ENCODE results near the gene PSD4.

The PSD4 gene

DNA sequence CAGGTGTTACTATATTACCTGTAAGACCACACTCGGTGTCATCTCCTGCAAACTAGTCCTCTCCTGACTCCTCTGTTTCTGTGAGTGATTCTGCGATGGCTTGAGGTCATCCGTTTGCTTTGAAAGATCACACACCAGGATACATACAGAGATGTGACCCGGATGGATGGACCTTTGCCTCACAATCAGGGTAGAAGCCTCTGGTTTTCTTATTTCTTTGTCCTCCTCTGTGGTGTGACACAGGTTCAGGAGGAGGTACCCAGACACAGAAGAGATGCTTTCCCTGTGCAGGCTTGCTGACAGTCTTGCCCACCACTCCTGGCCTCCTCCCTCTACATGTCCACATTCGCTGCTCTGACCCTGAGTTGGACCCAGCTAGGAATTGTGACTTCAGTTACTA lies 34.6 kb downstream of the PSD4 start:
- peaks cover 2% of the 10 kb centered on the region for H3K36me3 Mint-ChIP-seq
- peaks cover 20% of the 10 kb centered on the region for H3K4me1 Mint-ChIP-seq
- peak overlapping the region; percentile 16 for H3K27ac Mint-ChIP-seq
- ATAC-seq (ENCODE audit: low read depth) = no peak
- peaks cover 6% of the 10 kb centered on the region for H3K27me3 Mint-ChIP-seq
- DNase-seq (ENCODE audit: low spot score in 2 of 2) = no peak
- H3K9me3 Mint-ChIP-seq = no peaks in the 10 kb centered on the region
- H3K4me3 Mint-ChIP-seq = no peak overlapping the region

GRCh38 chr2:113209011-113209645 lies 35.4 kb downstream of the PSD4 start:
- Mint-ChIP-seq H3K27me3 (peaks cover 6% of the 10 kb centered on the region), H3K27ac (no peak overlapping the region), H3K9me3 (no peaks in the 10 kb centered on the region), H3K4me1 (peaks cover 16% of the 10 kb centered on the region), H3K36me3 (no peaks in the 10 kb centered on the region), H3K4me3 (no peak overlapping the region)
- DNase-seq (ENCODE audit: low spot score in 2 of 2) (no peak), ATAC-seq (ENCODE audit: low read depth) (no peak)

- Mint-ChIP-seq H3K4me1 (peaks cover 11% of the 10 kb centered on the region), H3K36me3 (no peaks in the 10 kb centered on the region), H3K9me3 (no peaks in the 10 kb centered on the region), H3K27ac (peak overlapping the region; percentile 76), H3K27me3 (peaks cover 8% of the 10 kb centered on the region), H3K4me3 (no peak overlapping the region)
- no peak for DNase-seq (ENCODE audit: low spot score in 2 of 2)
- ATAC-seq (ENCODE audit: low read depth) = no peak
Observed at GRCh38 chr2:113209646-113210171, 35.9 kb downstream of the PSD4 start.

GRCh38 chr2:113211226-113212105 lies 37.7 kb downstream of the PSD4 start:
- H3K4me3 Mint-ChIP-seq = no peak overlapping the region
- DNase-seq (ENCODE audit: low spot score in 2 of 2) = no peak
- H3K4me1 Mint-ChIP-seq = peaks cover 4% of the 10 kb centered on the region
- no peaks in the 10 kb centered on the region for H3K36me3 Mint-ChIP-seq
- no peaks in the 10 kb centered on the region for H3K9me3 Mint-ChIP-seq
- H3K27ac Mint-ChIP-seq = no peak overlapping the region
- no peak for ATAC-seq (ENCODE audit: low read depth)
- peaks cover 10% of the 10 kb centered on the region for H3K27me3 Mint-ChIP-seq

DNA sequence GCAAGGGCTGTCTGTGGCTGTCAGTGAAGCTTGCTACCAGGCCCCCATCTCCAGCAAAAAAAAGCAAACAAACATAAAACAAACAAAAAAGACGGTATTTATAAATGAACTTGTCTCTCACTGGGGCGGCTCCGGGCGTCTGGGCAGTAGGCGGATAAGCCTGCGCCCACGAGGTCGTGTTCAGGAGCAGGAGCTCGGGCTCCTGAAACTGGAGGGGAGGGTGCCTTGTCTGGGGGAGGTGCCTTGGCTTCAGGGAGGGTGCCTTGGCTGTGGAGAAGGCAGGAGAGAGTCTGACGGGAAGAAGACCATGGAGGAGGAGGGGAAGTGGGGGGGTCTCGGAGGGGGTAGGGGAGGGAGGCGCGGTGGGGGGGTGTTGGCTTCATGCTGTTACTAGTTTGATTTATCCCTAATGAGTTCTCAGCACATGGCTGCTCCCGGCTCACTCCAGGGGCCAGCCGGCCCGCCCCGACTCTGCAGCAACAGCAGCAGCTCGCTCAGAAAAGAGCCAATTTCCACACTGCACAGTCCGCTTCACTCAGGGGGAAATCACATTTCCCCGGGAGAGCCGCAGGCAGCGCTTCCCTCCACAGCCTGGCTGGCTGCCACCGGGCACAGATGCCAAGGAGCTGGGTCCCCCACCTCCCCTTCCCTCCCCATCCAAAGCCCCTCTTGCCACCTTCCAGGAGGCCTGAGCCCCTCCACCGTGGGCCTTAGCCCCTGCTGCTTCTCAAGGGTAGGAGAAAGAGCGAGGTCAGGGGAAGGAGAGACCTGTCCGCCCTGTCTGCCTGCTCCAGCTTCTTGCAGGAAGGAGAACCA lies 38.7 kb downstream of the PSD4 start:
- no peak overlapping the region for H3K4me3 Mint-ChIP-seq
- no peak for ATAC-seq (ENCODE audit: low read depth)
- peaks cover 8% of the 10 kb centered on the region for H3K4me1 Mint-ChIP-seq
- no peaks in the 10 kb centered on the region for H3K36me3 Mint-ChIP-seq
- no peak for DNase-seq (ENCODE audit: low spot score in 2 of 2)
- peaks cover 11% of the 10 kb centered on the region for H3K27me3 Mint-ChIP-seq
- peak overlapping the region; percentile 32 for H3K27ac Mint-ChIP-seq
- no peaks in the 10 kb centered on the region for H3K9me3 Mint-ChIP-seq

DNA sequence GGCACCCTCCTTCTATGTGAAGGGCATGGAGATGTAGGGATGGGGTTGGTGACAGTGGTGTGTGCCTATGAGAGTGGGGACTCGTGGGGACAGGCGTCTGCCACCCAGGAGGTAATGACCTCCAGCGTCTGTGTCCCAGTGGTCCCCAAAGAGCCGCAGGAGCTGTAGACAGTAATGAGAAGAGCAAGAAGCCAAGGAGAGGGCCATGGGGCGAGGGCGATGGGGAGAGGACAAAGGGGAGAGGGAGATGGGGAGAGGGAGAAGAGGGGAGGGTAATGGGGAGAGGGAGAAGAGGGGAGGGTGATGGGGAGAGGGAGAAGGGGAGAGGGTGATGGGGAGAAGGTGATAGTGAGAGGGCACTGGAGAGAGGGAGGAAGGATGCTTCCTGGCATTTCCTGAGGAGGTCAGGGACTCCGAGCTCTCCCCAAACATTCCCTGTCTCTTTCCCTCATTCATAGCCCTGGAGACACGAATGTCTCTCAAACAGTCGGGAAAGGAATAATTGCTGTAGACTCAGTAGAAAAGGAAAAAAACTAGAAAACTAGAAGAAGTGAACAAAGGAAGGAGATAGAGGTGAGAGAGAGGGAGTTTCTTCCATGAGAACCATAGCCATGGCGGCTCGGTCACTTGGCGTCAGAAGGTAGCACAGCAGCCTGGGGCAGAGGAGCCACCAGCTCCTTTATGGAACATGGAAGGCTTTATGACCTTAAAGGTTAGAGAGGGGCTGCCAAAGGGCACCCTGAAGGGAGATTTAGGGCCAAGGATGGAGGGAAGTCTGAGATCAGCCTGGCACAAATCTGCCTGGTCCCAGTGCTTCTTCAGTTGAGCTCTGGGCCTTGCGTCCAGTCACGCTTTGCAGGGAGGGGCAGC lies 39.5 kb downstream of the PSD4 start:
- Mint-ChIP-seq H3K27me3 (peaks cover 11% of the 10 kb centered on the region), H3K4me1 (peaks cover 14% of the 10 kb centered on the region), H3K4me3 (no peak overlapping the region), H3K9me3 (no peaks in the 10 kb centered on the region), H3K36me3 (no peaks in the 10 kb centered on the region), H3K27ac (no peak overlapping the region)
- ATAC-seq (ENCODE audit: low read depth) = no peak
- DNase-seq (ENCODE audit: low spot score in 2 of 2) = no peak

DNA sequence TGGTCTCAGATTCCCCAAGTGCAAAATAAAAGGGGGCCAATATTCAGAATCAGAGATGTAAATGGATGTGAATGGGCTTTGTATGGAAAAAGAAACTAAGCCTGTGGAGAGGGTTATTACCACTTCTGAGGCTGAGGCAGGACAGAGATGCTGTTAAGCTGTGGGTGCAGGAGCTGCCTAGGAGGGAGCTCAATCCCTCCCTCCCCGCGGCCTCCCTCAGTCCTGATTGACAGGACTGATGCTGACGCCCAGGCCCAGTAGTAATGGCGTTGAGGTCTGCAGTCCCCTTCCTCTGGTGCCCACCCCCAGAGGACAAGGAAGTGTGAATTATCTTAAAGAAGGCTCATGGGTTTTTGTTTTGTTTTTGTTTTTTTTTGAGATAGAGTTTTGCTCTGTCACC lies 40.4 kb downstream of the PSD4 start:
- Mint-ChIP-seq H3K4me3 (no peak overlapping the region), H3K27ac (no peak overlapping the region), H3K9me3 (no peaks in the 10 kb centered on the region), H3K36me3 (no peaks in the 10 kb centered on the region), H3K27me3 (peaks cover 11% of the 10 kb centered on the region), H3K4me1 (peaks cover 16% of the 10 kb centered on the region)
- DNase-seq (ENCODE audit: low spot score in 2 of 2) (no peak), ATAC-seq (ENCODE audit: low read depth) (no peak)

GRCh38 chr2:113215056-113215455 lies 41.3 kb downstream of the PSD4 start:
- Mint-ChIP-seq H3K36me3 (no peaks in the 10 kb centered on the region), H3K27me3 (peaks cover 11% of the 10 kb centered on the region), H3K27ac (no peak overlapping the region), H3K4me1 (peaks cover 15% of the 10 kb centered on the region), H3K4me3 (no peak overlapping the region), H3K9me3 (no peaks in the 10 kb centered on the region)
- DNase-seq (ENCODE audit: low spot score in 2 of 2) (no peak), ATAC-seq (ENCODE audit: low read depth) (no peak)

- H3K9me3 Mint-ChIP-seq = no peaks in the 10 kb centered on the region
- no peak for ATAC-seq (ENCODE audit: low read depth)
- no peaks in the 10 kb centered on the region for H3K36me3 Mint-ChIP-seq
- H3K27me3 Mint-ChIP-seq = peaks cover 11% of the 10 kb centered on the region
- H3K4me3 Mint-ChIP-seq = no peak overlapping the region
- H3K4me1 Mint-ChIP-seq = peaks cover 14% of the 10 kb centered on the region
- H3K27ac Mint-ChIP-seq = no peak overlapping the region
- DNase-seq (ENCODE audit: low spot score in 2 of 2) = no peak
Observed at GRCh38 chr2:113216321-113216720, 42.5 kb downstream of the PSD4 start.

GRCh38 chr2:113216891-113217454 lies 43.2 kb downstream of the PSD4 start:
- DNase-seq (ENCODE audit: low spot score in 2 of 2) (no peak), ATAC-seq (ENCODE audit: low read depth) (no peak)
- no peaks in the 10 kb centered on the region for H3K9me3 Mint-ChIP-seq
- H3K36me3 Mint-ChIP-seq = no peaks in the 10 kb centered on the region
- H3K4me1 Mint-ChIP-seq = peaks cover 14% of the 10 kb centered on the region
- H3K27me3 Mint-ChIP-seq = peaks cover 11% of the 10 kb centered on the region
- no peak overlapping the region for H3K4me3 Mint-ChIP-seq
- no peak overlapping the region for H3K27ac Mint-ChIP-seq

- Mint-ChIP-seq H3K27ac (no peak overlapping the region), H3K27me3 (peaks cover 11% of the 10 kb centered on the region), H3K36me3 (no peaks in the 10 kb centered on the region), H3K4me1 (peaks cover 14% of the 10 kb centered on the region), H3K4me3 (no peak overlapping the region), H3K9me3 (no peaks in the 10 kb centered on the region)
- DNase-seq (ENCODE audit: low spot score in 2 of 2) (no peak), ATAC-seq (ENCODE audit: low read depth) (peak; percentile 10)
Observed at GRCh38 chr2:113217455-113218282, 43.9 kb downstream of the PSD4 start.

GRCh38 chr2:113218283-113219091 lies 44.7 kb downstream of the PSD4 start:
- Mint-ChIP-seq H3K27me3 (peaks cover 5% of the 10 kb centered on the region), H3K36me3 (no peaks in the 10 kb centered on the region), H3K9me3 (no peaks in the 10 kb centered on the region), H3K4me3 (no peak overlapping the region), H3K4me1 (peaks cover 12% of the 10 kb centered on the region), H3K27ac (no peak overlapping the region)
- no peak for ATAC-seq (ENCODE audit: low read depth)
- no peak for DNase-seq (ENCODE audit: low spot score in 2 of 2)
